22Rv1 (cell line): ENCODE results near the gene CLSTN2.

Experiments used
- ZFX ChIP-seq: fragments of 450-650 bp; IDR thresholded peaks from 2 replicates; pipeline ENCODE4 v1.6.1; 2017; ENCODE audit warnings: antibody characterized with exemption, borderline replicate concordance
- TF ChIP-seq, protein P1 (sequence below): fragments of 450-650 bp; IDR thresholded peaks from 2 replicates; pipeline ENCODE4 v1.5.1; 2017; ENCODE audit warnings: mild to moderate bottlenecking

DNA sequence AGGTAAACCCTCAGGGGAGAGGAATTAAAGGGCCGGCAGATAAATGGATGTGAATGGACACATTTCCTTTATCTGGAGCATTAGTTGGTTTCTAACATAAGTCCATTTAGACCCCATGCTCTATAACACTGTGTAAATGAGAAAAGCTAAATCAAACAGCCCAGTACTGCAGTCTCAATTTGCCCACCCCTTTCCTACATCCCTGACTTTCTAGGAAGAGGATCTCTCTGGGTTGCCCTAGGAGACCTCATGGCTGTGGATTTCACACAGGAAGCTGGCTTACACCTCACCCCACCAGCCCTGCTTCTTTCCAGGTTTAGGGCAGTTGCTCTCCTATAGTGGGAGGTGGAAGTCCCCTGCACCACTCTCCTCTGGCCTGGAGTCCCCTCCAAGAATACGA is 126.2 kb downstream of the CLSTN2 start:
- TF ChIP-seq, protein P1, sequence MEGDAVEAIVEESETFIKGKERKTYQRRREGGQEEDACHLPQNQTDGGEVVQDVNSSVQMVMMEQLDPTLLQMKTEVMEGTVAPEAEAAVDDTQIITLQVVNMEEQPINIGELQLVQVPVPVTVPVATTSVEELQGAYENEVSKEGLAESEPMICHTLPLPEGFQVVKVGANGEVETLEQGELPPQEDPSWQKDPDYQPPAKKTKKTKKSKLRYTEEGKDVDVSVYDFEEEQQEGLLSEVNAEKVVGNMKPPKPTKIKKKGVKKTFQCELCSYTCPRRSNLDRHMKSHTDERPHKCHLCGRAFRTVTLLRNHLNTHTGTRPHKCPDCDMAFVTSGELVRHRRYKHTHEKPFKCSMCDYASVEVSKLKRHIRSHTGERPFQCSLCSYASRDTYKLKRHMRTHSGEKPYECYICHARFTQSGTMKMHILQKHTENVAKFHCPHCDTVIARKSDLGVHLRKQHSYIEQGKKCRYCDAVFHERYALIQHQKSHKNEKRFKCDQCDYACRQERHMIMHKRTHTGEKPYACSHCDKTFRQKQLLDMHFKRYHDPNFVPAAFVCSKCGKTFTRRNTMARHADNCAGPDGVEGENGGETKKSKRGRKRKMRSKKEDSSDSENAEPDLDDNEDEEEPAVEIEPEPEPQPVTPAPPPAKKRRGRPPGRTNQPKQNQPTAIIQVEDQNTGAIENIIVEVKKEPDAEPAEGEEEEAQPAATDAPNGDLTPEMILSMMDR: no peak
- TF ChIP-seq ZFX: no peak
